DOHH2 (cell line): ENCODE results near the gene SPINK8.

ENCODE experiments used
- CTCF ChIP-seq: fragments of 200-600 bp; sonication (generic); IDR thresholded peaks from one replicate; pipeline ENCODE4 v1.5.1; 2014; ENCODE audit warnings: antibody characterized with exemption, mild to moderate bottlenecking, low read depth, low read length; ENCODE audit not compliant: poor library complexity, severe bottlenecking
- EZH2phosphoT487 ChIP-seq: fragments of 200-600 bp; sonication (generic); IDR thresholded peaks from 2 replicates; pipeline ENCODE4 v1.6.1; 2017; ENCODE audit warnings: borderline replicate concordance, mild to moderate bottlenecking, antibody characterized with exemption, low read length, moderate library complexity, mixed read lengths

- TF ChIP-seq CTCF, result no peak
- TF ChIP-seq EZH2phosphoT487, result no peak
These were observed 26.5 kb downstream of the SPINK8 start for GRCh38 chr3:48306860-48307530.
